ENCODE data around the gene EIF4G2. TPM values are rescaled to one million over a fixed set of nuclear protein-coding genes. Genes with fewer than 3 reads are reported as not detected.

The EIF4G2 gene
- total RNA-seq, 1 donor = 782 TPM

DNA sequence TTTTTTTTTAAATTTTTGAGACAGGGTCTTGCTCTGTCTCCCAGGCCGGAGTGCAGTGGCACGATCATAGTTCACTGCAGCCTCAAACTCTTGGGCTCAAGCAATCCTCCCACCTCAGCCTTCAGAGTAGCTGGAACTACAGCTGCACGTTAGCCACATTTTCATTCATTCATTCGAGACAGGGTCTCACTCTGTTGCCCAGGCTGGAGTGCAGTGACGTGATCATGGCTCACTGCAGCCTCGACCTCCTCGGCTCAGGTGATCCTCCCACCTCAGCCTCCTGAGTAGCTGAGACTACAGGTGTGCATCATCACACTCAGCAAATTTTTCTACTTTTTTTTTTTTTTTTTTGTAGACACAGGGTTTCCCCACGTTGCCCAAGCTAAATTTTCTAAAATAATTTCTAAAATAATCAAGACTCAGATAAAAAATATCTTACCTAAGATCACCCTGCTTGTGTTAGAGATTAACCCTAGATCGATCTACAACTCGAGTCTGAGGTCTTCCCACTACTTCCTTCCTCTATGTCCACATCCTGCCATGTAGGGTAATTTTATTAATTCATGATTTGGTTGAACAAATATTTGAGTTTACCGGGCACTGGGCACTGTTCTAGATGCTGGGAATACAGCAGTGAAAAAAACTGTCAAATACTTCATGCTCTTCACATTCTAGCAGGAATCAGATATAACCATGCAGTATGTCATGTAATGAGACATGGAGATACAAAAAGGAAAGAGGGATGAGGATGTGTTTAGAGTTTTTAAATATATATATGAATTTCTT is 15.1 kb downstream of the EIF4G2 start:
- no peak overlapping the region for H3K4me3 ChIP-seq (ENCODE audit: insufficient read depth, low read length)
- TF ChIP-seq, protein P1, sequence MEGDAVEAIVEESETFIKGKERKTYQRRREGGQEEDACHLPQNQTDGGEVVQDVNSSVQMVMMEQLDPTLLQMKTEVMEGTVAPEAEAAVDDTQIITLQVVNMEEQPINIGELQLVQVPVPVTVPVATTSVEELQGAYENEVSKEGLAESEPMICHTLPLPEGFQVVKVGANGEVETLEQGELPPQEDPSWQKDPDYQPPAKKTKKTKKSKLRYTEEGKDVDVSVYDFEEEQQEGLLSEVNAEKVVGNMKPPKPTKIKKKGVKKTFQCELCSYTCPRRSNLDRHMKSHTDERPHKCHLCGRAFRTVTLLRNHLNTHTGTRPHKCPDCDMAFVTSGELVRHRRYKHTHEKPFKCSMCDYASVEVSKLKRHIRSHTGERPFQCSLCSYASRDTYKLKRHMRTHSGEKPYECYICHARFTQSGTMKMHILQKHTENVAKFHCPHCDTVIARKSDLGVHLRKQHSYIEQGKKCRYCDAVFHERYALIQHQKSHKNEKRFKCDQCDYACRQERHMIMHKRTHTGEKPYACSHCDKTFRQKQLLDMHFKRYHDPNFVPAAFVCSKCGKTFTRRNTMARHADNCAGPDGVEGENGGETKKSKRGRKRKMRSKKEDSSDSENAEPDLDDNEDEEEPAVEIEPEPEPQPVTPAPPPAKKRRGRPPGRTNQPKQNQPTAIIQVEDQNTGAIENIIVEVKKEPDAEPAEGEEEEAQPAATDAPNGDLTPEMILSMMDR (IDR thresholded peaks at IDR 0.05; ENCODE audit: extremely low read depth, low read depth, low read length) = no peak
- H4K20me1 ChIP-seq (ENCODE audit: insufficient read depth, low read length) = peaks cover 2% of the 10 kb centered on the region

DNA sequence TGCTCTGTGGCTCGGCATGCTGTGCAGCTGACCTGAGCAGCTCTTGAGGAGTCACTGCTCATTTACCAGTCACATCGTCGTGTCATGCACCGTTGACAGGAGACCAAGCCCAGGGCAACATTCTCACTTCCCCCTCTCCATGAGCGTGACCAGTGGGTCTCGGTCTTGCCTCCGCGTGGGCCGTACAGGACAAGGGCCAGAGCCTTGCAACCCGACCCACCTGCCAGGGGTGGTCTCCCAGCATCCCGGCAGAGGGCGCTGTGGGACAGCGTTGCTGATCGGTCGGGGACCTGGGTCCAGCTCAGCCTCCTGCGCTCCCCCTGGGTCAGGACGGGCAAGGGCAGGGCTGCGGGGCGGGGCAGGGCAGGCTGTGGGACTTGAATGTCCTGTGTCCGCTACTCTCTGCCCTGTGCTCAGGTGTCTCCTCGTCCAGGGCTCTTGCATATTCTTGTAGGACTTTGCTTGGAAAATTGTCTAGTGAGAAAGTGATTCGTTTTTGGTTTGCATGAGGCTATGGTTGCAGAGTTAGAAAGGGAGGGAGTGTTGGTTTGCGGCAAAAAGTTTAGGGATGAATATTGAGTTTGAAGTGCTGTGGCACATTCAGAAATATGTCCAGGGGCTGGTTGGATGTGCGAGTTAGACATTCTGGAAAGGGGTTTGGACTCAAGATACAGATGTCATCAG is 16.2 kb downstream of the EIF4G2 start:
- peak; percentile 92 for DNase-seq (ENCODE audit: insufficient read length, low spot score, missing footprints)
- Histone ChIP-seq H3K4me2 (ENCODE audit: insufficient read depth, low read length) (peak overlapping the region; percentile 71), H3K79me2 (ENCODE audit: insufficient read depth, low read length) (no peaks in the 10 kb centered on the region), H3K4me1 (ENCODE audit: insufficient read depth, low read length) (peaks cover 3% of the 10 kb centered on the region), H3K9me3 (ENCODE audit: low read depth, low read length) (no peaks in the 10 kb centered on the region), H3K36me3 (ENCODE audit: insufficient read depth, low read length) (peaks cover 17% of the 10 kb centered on the region), H4K20me1 (ENCODE audit: insufficient read depth, low read length) (no peaks in the 10 kb centered on the region), H3K27ac (ENCODE audit: low read depth, low read length) (no peak overlapping the region), H2AFZ (ENCODE audit: low read length) (no peak overlapping the region), H3K4me3 (ENCODE audit: insufficient read depth, low read length) (peak overlapping the region; percentile 47), H3K27me3 (ENCODE audit: insufficient read depth, low read length) (no peaks in the 10 kb centered on the region)
- TF ChIP-seq, protein P1 (IDR thresholded peaks at IDR 0.05; ENCODE audit: extremely low read depth, low read depth, low read length) = peak; percentile 87

More for the DNA sequence above, 15.1 kb downstream of the EIF4G2 start:
- Histone ChIP-seq H2AFZ (ENCODE audit: low read length) (no peak overlapping the region), H3K79me2 (ENCODE audit: insufficient read depth, low read length) (no peaks in the 10 kb centered on the region), H3K9me3 (ENCODE audit: low read depth, low read length) (no peaks in the 10 kb centered on the region), H3K4me1 (ENCODE audit: insufficient read depth, low read length) (peaks cover 3% of the 10 kb centered on the region), H3K27ac (ENCODE audit: low read depth, low read length) (no peak overlapping the region), H3K36me3 (ENCODE audit: insufficient read depth, low read length) (peaks cover 28% of the 10 kb centered on the region), H3K27me3 (ENCODE audit: insufficient read depth, low read length) (no peaks in the 10 kb centered on the region), H3K4me2 (ENCODE audit: insufficient read depth, low read length) (no peak overlapping the region)
- DNase-seq (ENCODE audit: insufficient read length, low spot score, missing footprints) = no peak

DNA sequence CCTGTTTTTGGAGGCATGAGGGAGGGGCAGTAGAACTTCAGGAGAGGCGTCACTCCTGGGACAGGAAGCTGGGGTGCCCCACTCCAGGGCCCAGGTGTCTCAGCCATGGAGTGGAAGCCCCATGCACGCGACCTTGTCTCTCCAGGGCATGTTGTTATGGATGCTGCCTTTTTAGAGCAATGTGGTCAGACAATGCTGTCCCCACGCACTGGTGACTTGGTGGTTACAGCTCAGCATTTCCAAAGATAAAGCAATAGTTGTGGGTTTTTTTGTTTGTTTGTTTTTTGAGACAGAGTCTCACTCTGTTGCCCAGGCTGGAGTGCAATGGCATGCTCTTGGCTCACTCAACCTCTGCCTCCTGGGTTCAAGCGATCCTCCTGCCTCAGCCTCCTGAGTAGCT is 22.3 kb downstream of the EIF4G2 start:
- no peak overlapping the region for H3K4me3 ChIP-seq (ENCODE audit: insufficient read depth, low read length)
- H3K27ac ChIP-seq (ENCODE audit: low read depth, low read length) = no peak overlapping the region
- no peaks in the 10 kb centered on the region for H3K79me2 ChIP-seq (ENCODE audit: insufficient read depth, low read length)
- no peak overlapping the region for H2AFZ ChIP-seq (ENCODE audit: low read length)
- H3K4me2 ChIP-seq (ENCODE audit: insufficient read depth, low read length) = no peak overlapping the region
- H3K4me1 ChIP-seq (ENCODE audit: insufficient read depth, low read length) = no peaks in the 10 kb centered on the region
- H3K27me3 ChIP-seq (ENCODE audit: insufficient read depth, low read length) = no peaks in the 10 kb centered on the region
- no peaks in the 10 kb centered on the region for H3K36me3 ChIP-seq (ENCODE audit: insufficient read depth, low read length)
- H4K20me1 ChIP-seq (ENCODE audit: insufficient read depth, low read length) = no peaks in the 10 kb centered on the region
- TF ChIP-seq, protein P1 (IDR thresholded peaks at IDR 0.05; ENCODE audit: extremely low read depth, low read depth, low read length) = no peak
- no peak for DNase-seq (ENCODE audit: insufficient read length, low spot score, missing footprints)
- H3K9me3 ChIP-seq (ENCODE audit: low read depth, low read length) = no peaks in the 10 kb centered on the region

DNA sequence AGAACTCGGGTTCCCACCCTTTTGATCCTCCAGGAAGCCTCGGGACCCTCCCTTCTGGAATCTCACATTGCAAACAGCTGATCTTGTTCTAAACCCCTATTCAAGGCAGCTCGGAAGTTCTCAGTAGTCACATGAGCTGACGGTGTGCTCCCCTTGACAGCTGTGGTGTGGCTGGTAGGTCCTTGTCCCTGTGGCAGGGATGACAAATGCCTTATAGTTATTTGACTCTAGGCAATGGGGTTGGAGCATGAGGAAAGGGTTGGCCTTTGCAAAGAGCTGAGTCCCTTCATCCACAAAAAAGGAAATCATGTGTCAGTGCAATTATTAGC is 23.6 kb downstream of the EIF4G2 start:
- Histone ChIP-seq H3K4me1 (ENCODE audit: insufficient read depth, low read length) (no peaks in the 10 kb centered on the region), H3K9me3 (ENCODE audit: low read depth, low read length) (no peaks in the 10 kb centered on the region), H3K27ac (ENCODE audit: low read depth, low read length) (no peak overlapping the region), H3K36me3 (ENCODE audit: insufficient read depth, low read length) (peaks cover 5% of the 10 kb centered on the region), H3K4me2 (ENCODE audit: insufficient read depth, low read length) (no peak overlapping the region), H3K4me3 (ENCODE audit: insufficient read depth, low read length) (no peak overlapping the region), H3K27me3 (ENCODE audit: insufficient read depth, low read length) (no peaks in the 10 kb centered on the region), H2AFZ (ENCODE audit: low read length) (no peak overlapping the region), H3K79me2 (ENCODE audit: insufficient read depth, low read length) (no peaks in the 10 kb centered on the region), H4K20me1 (ENCODE audit: insufficient read depth, low read length) (no peaks in the 10 kb centered on the region)
- TF ChIP-seq, protein P1 (IDR thresholded peaks at IDR 0.05; ENCODE audit: extremely low read depth, low read depth, low read length) = no peak
- DNase-seq (ENCODE audit: insufficient read length, low spot score, missing footprints) = no peak

Measured in osteoblast (primary cell).